ENCODE data around the gene NOB1. TPM values are rescaled to one million over a fixed set of nuclear protein-coding genes. Genes with fewer than 3 reads are reported as not detected.
A peak's percentile ranks its signal among the peaks of the same experiment; 100 is the strongest.

Gene NOB1
- total RNA-seq, 2 experiments from 2014 or later, result 92.4 to 95.2 TPM

DNA sequence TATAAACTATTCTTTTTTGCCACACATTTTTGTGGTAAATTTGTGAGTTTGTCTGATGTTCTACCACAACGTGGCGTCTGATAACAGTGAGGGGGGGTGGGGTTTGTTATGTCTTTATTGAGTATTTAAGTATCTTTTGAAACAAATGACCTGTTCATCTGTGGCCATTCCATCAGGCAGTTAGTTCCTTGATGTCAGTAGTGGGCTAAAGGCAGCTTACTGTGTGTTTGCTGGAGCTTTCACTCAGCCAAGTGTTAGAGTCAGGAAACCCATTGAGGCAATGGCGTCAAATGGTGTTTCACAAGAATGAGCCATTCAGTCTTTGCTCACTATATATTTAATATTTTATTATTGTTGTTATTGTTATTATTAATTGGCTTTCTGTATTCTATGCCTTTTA, 56.3 kb downstream of the NOB1 start:
- H3K4me1 Mint-ChIP-seq (ENCODE audit: low read depth), result no peaks in the 10 kb centered on the region
- intact Hi-C loops (cut with micrococcal nuclease), result no loop called here
- ChIA-PET POLR2A (no interaction called here), CTCF (interaction anchor here (0.6 to 1.2 kb wide), 2 partner anchors 20 to 302 kb away, joined by 3 read pairs; no protein-coding TSS in a partner anchor)
- no peak for DNase-seq
- no peaks in the 10 kb centered on the region for H3K27me3 Mint-ChIP-seq
- H3K9me3 Mint-ChIP-seq, result no peaks in the 10 kb centered on the region
- H3K36me3 Mint-ChIP-seq, result peaks cover 23% of the 10 kb centered on the region
- H3K27ac Mint-ChIP-seq, result no peak overlapping the region
- no peak overlapping the region for H3K4me3 Mint-ChIP-seq

GRCh38 chr16:69693916-69694315, 60.8 kb downstream of the NOB1 start:
- no peaks in the 10 kb centered on the region for H3K27me3 Mint-ChIP-seq
- H3K9me3 Mint-ChIP-seq, result no peaks in the 10 kb centered on the region
- no peak overlapping the region for H3K27ac Mint-ChIP-seq
- ChIA-PET POLR2A (no interaction called here), CTCF (interaction anchor here (2.3 kb wide), 1 partner anchor 298 kb away, joined by 8 read pairs; no protein-coding TSS in a partner anchor)
- H3K36me3 Mint-ChIP-seq, result peaks cover 40% of the 10 kb centered on the region
- DNase-seq, result no peak
- H3K4me1 Mint-ChIP-seq (ENCODE audit: low read depth), result peaks cover 17% of the 10 kb centered on the region
- intact Hi-C loops (cut with micrococcal nuclease), result no loop called here
- H3K4me3 Mint-ChIP-seq, result no peak overlapping the region

- no peaks in the 10 kb centered on the region for H3K27me3 Mint-ChIP-seq
- peak; percentile 26 for DNase-seq
- H3K36me3 Mint-ChIP-seq, result peaks cover 40% of the 10 kb centered on the region
- peaks cover 17% of the 10 kb centered on the region for H3K4me1 Mint-ChIP-seq (ENCODE audit: low read depth)
- peak overlapping the region; percentile 77 for H3K27ac Mint-ChIP-seq
- no peaks in the 10 kb centered on the region for H3K9me3 Mint-ChIP-seq
- ChIA-PET POLR2A (interaction anchor here (1.5 kb wide), 1 partner anchor 128 kb away, joined by 4 read pairs; no protein-coding TSS in a partner anchor), CTCF (interaction anchor here (0.8 to 2.0 kb wide), 2 partner anchors 62 to 296 kb away, joined by 3 to 7 read pairs; partner anchors contain the start of gene NOB1)
- H3K4me3 Mint-ChIP-seq, result no peak overlapping the region
- intact Hi-C loops (cut with micrococcal nuclease), result no loop called here
Measured at GRCh38 chr16:69691980-69692911, 62.5 kb downstream of the NOB1 start.

Other genes with a start within 250 kb of the NOB1 start
- 10 to 100 TPM; 28.2 to 32.7 TPM for gene NFAT5, start 189.0 kb downstream of the NOB1 start, total RNA-seq
- gene NQO1, start 28.4 kb downstream of the NOB1 start, total RNA-seq, result 10 to 100 TPM; 14.9 to 18.2 TPM
- gene WWP2, start 7.4 kb upstream of the NOB1 start, total RNA-seq, result 10 to 100 TPM; 35.8 to 39.5 TPM
- gene CLEC18A, start 196.4 kb upstream of the NOB1 start, total RNA-seq, result under 1 TPM; 0.44 to 0.81 TPM

All from activated CD4-positive, alpha-beta memory T cell treated with anti-CD3 and anti-CD28 coated beads for 36 hours (primary cell).